AML-193 (cell line): Measurements from ENCODE around the gene MXRA8.

ENCODE experiments used
- DNase-seq, 2 experiments: peaks; one replicate each; lab custom pipeline; 2025; lab: John Stamatoyannopoulos, UW

MXRA8 gene

GRCh38 chr1:1366699-1367066 lies 8.3 kb upstream of the MXRA8 start:
- DNase-seq, result no peak

GRCh38 chr1:1365875-1366698 lies 7.7 kb upstream of the MXRA8 start:
- DNase-seq, result no peak

- DNase-seq, result no peak
These were observed 5.9 kb upstream of the MXRA8 start for GRCh38 chr1:1364266-1364665.

GRCh38 chr1:1361982-1362423 lies 3.6 kb upstream of the MXRA8 start:
- DNase-seq, result no peak

GRCh38 chr1:1361233-1361981 lies 3.1 kb upstream of the MXRA8 start:
- DNase-seq, result no peak

GRCh38 chr1:1360506-1361169 lies 2.3 kb upstream of the MXRA8 start:
- DNase-seq, result no peak

- no peak for DNase-seq
These were observed 1.5 kb upstream of the MXRA8 start for GRCh38 chr1:1359664-1360468.

- no peak for DNase-seq
These were observed 931 bp upstream of the MXRA8 start for GRCh38 chr1:1359308-1359663.

GRCh38 chr1:1357871-1358432 lies 403 bp downstream of the MXRA8 start:
- DNase-seq, result no peak

- DNase-seq, result no peak
These were observed 1.5 kb downstream of the MXRA8 start for GRCh38 chr1:1356796-1357401.

- no peak for DNase-seq
These were observed 2.1 kb downstream of the MXRA8 start for GRCh38 chr1:1356166-1356795.

- no peak for DNase-seq
These were observed 2.9 kb downstream of the MXRA8 start for GRCh38 chr1:1355416-1355815.

GRCh38 chr1:1354271-1355247 lies 3.8 kb downstream of the MXRA8 start:
- no peak for DNase-seq

- DNase-seq, result no peak
These were observed 4.8 kb downstream of the MXRA8 start for GRCh38 chr1:1353389-1354151.

- DNase-seq, result no peak
These were observed 5.5 kb downstream of the MXRA8 start for GRCh38 chr1:1352786-1353388.

- DNase-seq, result no peak
These were observed 6.6 kb downstream of the MXRA8 start for GRCh38 chr1:1351511-1352427.
